Cerebellar cortex (tissue), 1 donor: Measurements from ENCODE around the gene SLC10A7.

Experiments used
- DNase-seq: peaks from one replicate; pipeline ENCODE4 v3.0.0-alpha.2; 2015; ENCODE audit warnings: low spot score

Gene SLC10A7

DNA sequence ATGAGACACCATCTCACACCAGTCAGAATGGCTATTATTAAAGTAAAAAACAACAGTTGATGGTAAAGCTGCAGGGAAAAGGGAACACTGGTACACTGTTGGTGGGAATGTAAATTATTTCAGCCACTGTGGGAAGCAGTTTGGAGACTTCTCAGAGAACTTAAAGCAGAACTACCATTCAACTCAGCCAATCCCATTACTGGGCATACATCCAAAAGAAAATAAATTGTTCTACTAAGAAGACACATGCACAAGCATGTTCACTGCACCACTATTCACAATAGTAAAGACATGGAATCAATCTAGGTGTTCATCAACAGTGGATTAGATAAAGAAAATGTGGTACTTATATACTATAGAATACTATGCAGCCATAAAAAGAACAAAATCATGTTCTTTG lies 172.4 kb downstream of the SLC10A7 start:
- DNase-seq = no peak

DNA sequence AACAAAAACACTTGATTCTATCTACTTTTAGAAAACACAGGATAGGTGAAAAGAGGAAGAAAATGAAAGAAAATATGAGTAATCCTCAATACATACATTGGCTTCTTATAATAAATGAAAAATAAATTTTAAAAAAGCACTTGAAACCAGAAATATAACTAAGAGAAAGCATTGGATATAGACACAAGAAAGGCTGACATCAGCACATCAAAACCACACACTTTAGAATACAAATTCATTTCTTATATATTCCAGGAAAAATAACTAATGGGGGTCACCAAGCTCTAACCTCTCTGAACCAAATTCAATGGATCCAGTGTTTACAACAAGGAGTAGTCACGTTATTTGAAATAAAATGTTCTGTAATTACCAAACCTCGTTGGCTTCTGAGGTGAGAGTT lies 173.9 kb downstream of the SLC10A7 start:
- no peak for DNase-seq

DNA sequence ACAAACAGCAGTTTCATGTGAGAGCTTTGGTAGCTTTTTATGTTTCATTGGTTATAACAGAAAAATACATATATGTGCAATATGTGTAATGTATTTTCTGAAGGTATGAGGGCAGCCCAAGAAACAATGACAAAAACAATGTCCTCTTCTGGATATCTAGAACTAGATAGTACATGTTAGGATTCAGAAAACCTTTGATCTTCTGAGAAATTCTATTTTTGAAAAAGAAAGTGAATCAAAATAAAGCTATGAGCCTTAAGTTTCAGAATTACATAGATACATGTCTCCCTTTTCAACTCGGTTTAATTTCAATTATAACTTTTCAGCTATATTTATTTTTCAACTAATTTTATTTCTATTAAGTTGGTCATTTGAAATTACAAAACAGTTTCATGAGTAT lies 175.5 kb downstream of the SLC10A7 start:
- DNase-seq = no peak

DNA sequence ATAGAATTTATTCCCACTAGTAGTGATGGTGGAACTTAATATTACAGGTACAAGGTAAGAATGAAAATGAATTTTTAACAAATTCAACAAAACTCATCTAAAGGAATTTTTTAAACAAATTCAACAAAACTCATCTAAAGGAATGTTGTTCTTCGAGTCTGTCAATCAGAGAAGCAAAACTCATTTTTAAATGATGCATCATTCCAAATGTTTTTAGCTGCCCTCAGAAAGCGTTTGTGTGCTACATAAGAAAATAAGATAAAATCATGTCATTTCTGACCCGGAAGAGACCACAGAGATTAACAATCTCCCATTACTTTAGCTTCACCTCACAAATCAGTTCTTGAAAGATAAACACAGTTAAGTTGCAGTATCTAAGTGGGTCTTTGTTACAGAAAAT lies 178.0 kb downstream of the SLC10A7 start:
- DNase-seq = no peak

DNA sequence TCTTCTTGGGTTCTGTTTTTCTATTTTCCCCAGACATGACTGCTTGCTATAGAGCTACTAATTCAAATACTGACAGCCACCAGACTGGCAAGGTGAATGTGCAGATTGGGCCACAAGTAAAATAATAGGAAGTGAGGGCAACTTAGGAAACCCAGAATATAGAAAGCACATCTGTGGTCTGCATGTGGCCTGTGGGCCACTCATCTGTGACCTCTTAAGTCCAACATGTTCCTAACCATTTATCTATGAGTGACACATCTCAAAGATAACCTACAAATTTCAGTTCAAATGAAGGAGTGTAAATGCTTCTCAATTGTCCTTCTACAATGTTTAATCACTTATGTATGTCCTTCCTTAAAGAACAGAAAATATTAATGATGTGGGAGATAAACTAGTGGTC lies 178.5 kb downstream of the SLC10A7 start:
- DNase-seq = no peak

DNA sequence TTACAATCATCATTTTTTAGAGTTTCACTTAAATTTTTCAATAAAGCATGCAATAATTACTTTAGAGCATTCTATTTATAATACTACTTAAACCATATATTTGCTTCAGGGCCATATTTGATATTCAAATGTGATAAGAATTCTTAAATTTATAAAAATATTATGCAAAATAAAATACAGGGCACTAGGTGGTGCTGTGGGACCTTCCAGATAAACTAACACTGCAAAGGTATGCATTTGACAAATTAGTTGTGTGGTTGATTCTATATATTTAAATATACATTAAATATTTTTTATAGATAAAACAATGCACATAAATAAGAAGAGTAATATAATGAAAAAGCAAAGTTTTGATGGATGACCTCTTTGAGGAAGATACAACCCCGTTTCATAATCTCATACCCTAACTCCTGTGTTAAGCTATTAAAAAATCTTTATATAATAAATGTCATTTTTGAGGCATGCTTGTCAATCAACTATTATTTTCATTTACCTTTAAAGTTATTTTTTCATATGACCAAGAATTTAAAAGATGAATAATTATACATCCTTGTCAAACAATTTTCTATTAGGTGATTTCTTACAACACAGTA lies 179.0 kb downstream of the SLC10A7 start:
- peak; percentile 26 for DNase-seq

DNA sequence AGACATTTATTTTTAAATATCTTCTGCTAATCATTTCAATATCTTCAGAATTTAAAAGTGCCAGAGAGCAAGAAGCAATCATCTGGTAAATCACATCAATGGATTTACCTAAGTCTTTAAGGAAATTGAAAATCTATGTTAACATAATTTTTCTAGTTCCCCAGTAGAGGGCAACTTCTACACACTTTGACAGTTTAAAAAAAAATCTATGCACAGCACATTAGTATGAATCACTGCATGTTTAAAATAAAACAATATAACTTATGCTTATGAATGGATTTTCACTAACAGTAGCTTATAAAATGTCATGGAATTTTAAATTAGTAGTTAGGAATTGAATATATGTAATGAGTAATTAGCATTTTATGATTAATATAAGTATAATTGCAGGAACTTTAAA lies 180.9 kb downstream of the SLC10A7 start:
- no peak for DNase-seq

DNA sequence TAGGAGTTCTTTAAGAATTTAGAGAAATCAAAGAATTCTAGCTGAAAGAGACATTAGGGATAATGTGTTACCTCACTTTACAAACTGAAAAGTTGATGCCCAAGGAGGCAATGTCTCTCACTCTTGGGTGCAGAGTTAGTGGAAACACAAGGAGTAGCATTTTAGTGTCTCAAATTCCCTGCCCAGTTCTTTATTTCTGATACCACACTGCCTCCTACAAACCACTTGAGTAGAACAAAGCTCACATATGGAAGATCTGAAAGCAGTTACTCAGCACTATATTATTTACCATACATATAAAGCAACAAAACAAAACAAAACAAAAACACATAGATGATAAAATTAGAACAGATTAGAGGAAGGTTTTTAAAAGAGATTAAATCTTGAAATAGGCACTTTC lies 183.2 kb downstream of the SLC10A7 start:
- no peak for DNase-seq

DNA sequence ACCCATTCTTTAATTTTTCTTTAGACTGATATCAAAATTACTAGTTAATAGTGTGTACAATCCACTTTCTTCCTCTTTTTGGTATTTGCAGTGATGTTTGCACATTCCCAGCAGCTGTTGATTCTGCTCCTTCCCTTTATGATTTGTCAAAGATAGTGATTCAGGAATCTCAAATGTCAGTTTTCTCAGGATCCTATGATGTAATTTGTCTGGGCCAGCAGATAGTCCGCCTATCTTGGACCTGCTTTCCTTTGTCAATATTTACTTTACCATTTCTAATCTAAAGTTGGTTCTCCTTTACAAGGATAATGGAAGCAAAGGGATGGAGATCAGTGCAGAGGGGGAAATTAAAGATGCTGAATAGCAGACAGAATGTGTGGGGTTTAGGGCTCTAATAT lies 185.3 kb downstream of the SLC10A7 start:
- DNase-seq = no peak

DNA sequence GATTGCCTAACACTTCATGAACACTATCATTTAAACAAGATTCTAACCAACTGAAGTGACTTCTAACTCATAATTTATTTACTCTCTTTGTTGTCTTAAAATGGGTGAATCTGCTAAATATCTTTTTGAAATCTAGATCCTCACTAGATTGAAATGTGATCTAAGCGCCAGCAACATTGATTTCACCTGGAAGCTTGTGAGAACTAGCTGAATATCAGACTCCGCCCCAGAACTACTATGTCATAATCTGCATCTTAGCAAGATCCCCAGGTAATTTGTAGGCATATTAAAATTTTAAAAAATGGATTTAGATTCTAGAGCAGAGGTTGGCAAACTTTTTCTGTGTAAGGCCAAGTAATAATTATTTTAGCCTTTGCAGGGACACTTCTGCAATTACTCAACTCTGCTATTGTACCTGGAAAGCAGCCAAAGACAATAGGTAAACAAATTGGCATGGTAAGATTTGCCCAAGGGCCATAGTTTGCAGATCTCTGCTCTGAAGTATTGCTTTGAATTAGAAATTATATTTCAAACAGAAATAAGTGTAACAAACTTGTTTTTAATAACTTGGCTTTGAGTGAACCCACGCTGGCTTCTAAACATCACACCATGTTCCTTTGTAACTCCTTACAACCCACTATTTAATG lies 185.9 kb downstream of the SLC10A7 start:
- no peak for DNase-seq

DNA sequence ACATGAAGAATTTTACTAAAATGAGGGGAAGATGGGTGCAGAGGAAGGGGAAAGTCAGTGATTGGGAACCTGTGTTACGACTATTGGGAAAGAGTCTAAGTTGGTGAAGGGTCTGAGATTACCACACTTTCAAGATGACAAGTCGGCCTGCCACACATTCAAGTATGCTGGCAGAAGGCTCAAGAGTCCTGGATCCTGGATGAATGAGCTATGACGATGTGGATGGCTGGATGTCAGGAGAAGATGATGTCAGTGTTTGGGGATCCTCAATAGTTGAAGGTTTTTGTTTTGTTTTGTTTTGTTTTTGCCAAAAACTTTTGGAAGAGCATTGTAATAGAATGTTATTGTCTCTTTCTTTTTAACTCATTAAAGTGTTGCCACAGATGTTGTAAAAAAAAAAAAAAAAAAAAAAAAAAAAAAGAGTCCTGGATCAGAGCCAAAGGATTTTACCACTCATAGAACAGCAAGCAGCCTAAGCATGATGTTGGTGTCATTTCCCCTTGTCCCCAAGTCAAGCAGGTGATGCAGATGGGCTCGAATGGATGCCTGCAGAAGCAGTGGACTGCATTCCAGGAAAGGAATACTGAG lies 186.8 kb downstream of the SLC10A7 start:
- DNase-seq = no peak

DNA sequence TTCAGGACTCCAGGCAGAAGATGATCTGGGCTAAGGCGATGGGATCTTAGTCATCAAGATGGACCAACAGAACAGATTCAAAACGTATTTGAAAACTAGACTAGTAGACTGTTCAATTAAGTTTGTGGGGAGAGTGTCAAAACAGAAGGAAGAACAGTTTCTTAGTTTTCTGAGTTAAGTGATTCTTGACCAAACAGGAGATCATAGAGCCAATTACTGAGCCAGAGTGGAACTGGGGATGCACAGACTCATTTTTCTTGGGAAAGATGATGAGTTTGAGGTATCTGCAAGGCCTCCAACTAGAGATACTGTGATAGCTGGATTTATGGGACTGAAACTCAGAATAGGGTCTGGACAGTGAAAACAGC lies 187.9 kb downstream of the SLC10A7 start:
- DNase-seq = no peak

DNA sequence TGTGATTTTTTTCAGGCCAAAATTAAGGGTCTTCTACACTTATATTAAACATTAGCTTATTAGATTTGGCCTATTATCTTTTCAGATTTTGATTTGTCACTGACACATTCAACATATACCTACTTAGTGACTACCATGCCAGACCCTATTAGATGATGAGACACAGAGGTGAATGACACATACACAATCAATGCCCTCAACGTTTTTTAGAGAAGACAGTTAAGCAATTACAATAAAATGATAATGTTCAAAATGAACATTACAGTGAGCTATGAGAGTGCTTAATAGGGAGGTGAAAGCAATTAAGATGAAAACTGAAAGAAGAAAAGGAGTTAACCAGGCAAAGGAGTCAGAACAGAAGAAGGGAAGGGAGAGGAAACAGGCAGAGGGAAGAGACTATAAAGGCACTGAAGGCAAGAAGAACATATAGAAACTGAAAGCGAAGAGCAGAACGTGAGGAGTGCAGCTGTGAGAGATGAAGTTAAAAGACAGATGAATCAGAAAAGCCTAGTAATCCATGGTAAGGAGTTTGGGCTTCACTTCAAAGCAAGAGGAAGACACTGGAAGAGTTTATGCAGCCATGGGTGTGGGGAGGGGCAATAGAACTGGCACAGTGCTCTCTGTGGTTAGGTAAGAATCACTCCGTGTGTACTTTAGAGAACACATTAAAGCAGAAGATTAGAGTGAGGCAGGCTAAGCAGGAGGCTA lies 188.4 kb downstream of the SLC10A7 start:
- DNase-seq = no peak

DNA sequence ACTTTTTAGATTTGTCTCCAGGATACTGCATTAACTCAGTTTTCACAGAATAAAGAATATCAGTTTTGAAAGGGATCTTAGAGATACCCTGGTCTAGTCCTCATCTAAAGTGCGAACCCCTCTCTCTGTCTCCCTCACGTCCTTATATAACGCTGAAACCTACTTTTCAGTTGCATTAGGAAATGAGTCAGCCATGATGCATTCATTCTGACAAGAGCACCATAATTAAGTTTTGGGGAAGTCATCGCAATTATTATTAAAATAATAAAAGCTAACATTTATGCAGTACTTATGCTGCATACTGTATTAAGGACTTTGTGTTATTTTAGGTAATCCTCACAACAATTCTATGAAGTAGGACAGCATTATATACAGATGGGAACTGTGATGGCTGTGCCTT lies 191.3 kb downstream of the SLC10A7 start:
- DNase-seq = no peak

DNA sequence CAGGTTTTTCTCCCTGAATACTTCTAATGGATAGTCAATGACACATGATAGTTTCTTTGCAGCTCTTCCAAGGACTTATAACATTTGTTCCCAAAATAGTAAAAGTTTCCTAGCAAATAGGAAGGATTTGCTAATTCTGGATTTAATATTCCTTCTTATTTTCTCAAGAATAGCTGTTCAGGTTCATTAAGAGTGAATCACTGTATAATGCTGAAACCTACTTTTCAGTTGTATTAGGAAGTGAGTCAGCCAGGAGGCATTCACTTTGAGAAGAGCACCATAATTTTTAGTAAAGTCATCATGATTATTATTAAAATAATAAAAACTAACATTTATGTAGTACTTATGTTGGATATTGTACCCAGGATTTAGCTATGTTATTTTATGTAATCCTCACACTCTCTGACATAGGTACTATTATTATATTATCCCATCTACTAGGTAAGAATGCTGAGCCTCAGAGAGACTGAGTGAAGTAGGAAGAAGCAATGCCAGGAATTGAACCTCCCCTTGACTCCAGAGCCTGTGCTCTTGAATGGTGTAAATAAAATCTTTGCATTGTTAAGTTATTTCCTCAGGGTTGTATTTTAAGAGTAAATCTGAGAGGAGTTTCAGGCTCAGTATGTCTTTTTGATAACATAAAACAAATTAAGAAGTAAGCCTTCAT lies 192.6 kb downstream of the SLC10A7 start:
- no peak for DNase-seq

DNA sequence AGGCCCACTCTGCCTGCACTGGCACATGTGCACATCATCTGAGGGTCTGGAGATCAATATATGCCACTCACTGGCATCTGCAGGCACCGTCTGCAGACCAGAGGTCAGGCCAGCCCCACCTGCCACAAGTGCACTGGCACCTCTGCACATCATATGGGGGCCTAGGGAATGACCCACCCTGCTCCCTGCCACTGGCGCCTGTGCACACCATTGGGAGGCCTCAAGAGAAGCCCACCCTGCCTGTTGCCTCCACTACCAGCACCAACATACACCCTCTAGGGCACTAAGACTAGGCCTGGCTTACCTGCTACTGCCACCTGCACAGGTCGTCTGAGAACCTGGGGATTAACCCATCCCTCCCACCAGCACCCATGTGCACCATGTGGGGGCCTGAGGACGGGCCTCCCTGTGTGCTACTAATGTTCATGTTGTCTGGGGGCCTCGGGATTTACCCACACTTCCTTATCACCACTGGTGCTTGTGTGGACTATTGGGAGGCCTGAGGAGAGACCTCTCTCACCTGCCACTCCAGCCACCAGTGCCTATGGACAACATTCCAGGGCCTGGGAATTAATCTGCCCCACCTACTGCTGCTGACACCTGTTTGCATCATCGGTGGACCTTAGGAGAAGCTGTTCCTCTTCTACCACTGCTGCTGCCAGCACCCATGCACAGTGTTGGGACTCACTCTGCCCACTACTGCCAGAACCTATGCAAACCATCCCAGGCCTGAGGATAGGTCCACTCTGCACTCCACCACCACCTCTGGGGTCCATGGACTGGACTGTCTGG lies 193.7 kb downstream of the SLC10A7 start:
- no peak for DNase-seq

DNA sequence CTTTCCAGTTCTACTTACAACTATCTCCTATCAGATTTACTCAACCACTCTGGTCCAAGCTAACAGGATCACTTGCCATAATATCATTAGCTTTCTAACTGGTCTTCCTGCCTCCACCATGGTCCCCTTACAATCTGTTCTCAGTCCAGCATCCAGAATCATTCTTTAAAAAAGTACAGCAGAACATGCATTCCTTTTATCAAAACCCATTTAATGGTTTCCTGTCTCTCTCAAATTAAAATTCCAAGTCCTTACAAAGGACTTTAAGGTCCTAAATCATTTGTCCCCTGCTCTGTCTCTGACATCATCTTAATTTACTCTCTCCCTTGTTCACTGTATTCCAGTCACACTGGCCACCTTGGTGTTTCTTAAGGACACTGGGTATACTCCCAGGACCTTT lies 202.8 kb downstream of the SLC10A7 start:
- DNase-seq = no peak

DNA sequence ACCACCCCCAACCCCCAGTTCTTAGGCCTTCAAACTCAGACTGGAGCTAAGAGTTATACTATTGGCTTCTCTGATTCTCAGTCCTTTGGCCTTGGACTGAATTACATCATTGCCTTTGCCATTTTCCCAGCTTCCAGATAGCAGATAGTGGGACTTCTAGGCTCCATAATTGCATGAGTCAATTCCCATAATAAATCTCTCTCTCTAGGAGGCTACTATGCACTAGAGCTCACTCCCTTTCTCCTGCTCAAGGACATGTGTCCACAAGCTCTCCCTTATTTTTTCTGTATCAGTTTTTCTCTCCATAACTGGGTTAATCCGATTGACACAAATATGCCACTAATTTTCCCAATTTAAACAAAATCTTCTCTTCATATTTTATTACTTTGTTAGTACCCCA lies 204.0 kb downstream of the SLC10A7 start:
- DNase-seq = no peak

DNA sequence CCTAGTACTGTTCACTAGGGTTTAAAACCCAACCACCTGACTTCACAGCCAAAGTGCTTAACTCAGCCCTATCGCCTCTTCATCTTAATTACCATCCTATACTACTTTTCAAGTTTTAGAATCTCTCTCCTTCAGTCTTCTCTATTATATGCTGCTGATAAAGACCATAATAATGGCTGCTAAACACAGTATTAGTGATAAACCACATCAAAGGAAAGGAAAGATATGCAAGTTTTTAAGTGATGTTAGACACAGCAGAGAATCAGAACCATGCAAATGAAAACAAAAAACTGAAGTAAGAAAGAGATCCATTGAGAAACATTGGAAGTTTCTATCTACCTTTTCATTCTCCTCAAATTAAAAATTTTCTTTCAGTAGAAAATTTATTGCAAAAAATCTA lies 206.6 kb downstream of the SLC10A7 start:
- no peak for DNase-seq

DNA sequence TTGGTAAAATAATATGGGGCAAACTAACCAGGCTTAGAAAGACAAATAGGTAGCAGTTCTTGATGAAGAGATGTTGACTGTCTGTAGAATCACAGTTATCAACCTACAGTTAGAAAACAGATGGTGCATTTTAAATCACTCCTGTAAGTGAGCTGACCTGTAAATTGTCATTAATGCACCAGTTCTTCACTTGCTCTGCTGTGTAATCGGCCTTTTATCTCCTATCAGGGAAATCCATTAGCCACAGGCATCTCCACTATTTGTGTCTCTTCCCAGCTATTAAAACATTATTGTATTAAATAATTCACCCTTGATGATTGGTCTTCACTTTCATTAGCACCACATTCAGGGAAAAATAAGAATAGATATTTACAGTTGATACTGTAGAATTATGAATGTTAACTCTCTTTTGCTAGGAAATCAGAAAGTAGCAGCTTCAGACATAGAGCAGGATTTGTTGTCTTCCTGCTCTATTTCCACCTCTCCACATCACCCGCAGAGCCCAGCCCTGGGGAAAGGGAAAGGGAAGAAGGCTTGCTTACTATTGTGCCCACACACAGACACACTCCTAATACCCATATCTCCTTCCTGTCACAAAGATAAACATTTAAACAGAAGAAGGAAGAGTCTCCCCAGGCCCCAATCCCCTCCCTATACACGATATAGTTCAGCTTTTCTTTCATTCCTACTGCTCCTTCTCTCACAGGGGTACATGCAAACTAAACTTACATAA lies 210.3 kb downstream of the SLC10A7 start:
- no peak for DNase-seq

DNA sequence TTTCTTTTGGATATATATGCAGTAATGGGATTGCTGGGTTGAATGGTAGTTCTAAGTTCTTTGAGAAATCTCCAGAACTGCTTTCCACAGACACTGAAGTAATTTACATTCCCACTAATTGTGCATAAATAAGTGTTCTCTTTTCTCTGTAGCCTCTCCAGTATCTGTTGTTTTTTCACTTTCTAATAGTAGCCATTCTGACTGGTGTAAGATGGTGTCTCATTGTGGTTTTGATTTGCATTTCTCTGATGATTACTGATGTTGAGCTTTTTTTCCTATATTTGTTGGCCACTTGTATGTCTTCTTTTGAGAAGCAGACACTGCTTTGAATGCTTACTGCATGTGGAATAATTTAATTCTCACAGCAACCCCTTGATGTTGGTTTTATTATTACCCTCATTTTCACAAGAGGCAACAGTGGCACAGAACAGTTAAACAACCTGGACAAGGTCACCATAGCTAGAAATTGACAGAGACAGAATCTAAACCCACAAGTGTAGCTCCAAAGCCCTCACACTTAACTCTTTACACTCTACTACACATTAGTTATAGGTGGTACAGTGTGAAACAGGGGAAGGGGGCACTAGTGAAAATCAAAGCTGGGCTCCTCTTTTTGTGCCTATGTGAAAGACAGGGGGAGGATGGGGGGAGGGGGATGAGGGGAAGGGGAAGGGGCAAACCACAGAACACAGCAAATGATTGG lies 211.3 kb downstream of the SLC10A7 start:
- no peak for DNase-seq
